DND-41 (cell line): ENCODE measurements around the gene NMBR.

Experiments used
- ATAC-seq: fragments of 200-7000 bp; cut with Tn5 transposase; 3 replicates; pipeline ENCODE4 v1.9.1; 2021; ENCODE audit warnings: low read depth; ENCODE audit not compliant: insufficient read depth
- DNase-seq: peaks from one replicate; pipeline ENCODE4 v3.0.0-alpha.2; 2020
- H2AFZ ChIP-seq: 2 replicates; pipeline ENCODE4 v1.6.0; 2012; ENCODE audit warnings: low read depth, low read length
- H3K27ac ChIP-seq: 2 replicates; pipeline ENCODE4 v1.5.1; 2012; ENCODE audit warnings: low read length, inconsistent platforms
- H3K27me3 ChIP-seq: fragments of 200-600 bp; sonication (generic); 2 replicates; pipeline ENCODE4 v1.6.0; 2012; ENCODE audit warnings: low read length, mild to moderate bottlenecking, inconsistent platforms; ENCODE audit not compliant: insufficient read depth, poor library complexity
- H3K36me3 ChIP-seq: 2 replicates; pipeline ENCODE4 v1.5.1; 2012; ENCODE audit warnings: low read length, inconsistent platforms; ENCODE audit not compliant: insufficient read depth
- H3K4me1 ChIP-seq: 2 replicates; pipeline ENCODE4 v1.5.1; 2012; ENCODE audit warnings: mild to moderate bottlenecking, low read length; ENCODE audit not compliant: insufficient read depth
- H3K4me2 ChIP-seq: 2 replicates; pipeline ENCODE4 v1.6.0; 2012; ENCODE audit warnings: mild to moderate bottlenecking, moderate library complexity, low read length, inconsistent platforms; ENCODE audit not compliant: insufficient read depth
- H3K4me3 ChIP-seq, 2 experiments: fragments of 200-600 bp in 1 of 2; shearing (Covaris generic) in 1 of 2; 2 replicates each; pipeline ENCODE4 v1.5.1; 2012 to 2016; ENCODE audit warnings: inconsistent platforms in 2 of 2, low read length in 2 of 2, mild to moderate bottlenecking in 2 of 2, low read depth in 1 of 2, moderate library complexity in 1 of 2
- H3K79me2 ChIP-seq: 2 replicates; pipeline ENCODE4 v1.6.0; 2012; ENCODE audit warnings: low read length, inconsistent platforms; ENCODE audit not compliant: insufficient read depth
- H3K9ac ChIP-seq: 2 replicates; pipeline ENCODE4 v1.6.0; 2012; ENCODE audit warnings: low read depth, mild to moderate bottlenecking, inconsistent platforms, low read length, moderate library complexity
- H3K9me3 ChIP-seq: 2 replicates; pipeline ENCODE4 v1.5.1; 2012; ENCODE audit warnings: low read length, moderate library complexity, mild to moderate bottlenecking, inconsistent platforms; ENCODE audit not compliant: insufficient read depth, severe bottlenecking
- H4K20me1 ChIP-seq: 2 replicates; pipeline ENCODE4 v1.6.0; 2012; ENCODE audit warnings: low read length; ENCODE audit not compliant: insufficient read depth
- EZH2 ChIP-seq: IDR thresholded peaks from 3 replicates; pipeline ENCODE4 v1.6.1; 2012; ENCODE audit warnings: borderline replicate concordance, low read depth, mild to moderate bottlenecking, moderate library complexity, low read length, inconsistent platforms; ENCODE audit not compliant: severe bottlenecking
- TF ChIP-seq, protein P1 (sequence below): IDR thresholded peaks from 2 replicates; pipeline ENCODE4 v1.5.1; 2012; ENCODE audit warnings: borderline replicate concordance, low read length, moderate library complexity, mild to moderate bottlenecking; ENCODE audit not compliant: poor library complexity, severe bottlenecking; ENCODE audit errors: extremely low read depth

The NMBR gene

DNA sequence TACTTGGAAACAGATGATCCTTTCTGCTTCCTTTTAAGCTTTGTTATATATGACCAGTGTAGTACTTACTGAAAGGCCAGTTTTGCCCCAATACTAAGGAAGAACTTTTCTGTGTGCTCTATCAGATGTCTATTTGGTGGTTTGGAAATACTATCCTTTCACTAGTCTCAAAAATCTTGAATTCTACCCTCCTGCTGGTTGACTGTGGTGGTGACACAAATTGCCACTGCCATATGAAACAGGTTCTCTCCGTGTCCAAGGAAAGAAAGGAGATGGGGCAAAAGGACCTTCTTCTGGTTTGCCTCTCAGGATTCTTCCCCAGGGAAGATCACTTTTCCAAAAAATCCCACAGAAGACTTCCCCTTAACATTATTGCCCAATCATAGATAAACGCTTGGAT lies 8.0 kb downstream of the NMBR start:
- no peak for DNase-seq
- no peaks in the 10 kb centered on the region for H3K4me1 ChIP-seq
- no peaks in the 10 kb centered on the region for H3K79me2 ChIP-seq
- no peak overlapping the region for H3K27ac ChIP-seq
- no peak overlapping the region for H3K4me3 ChIP-seq
- H3K9me3 ChIP-seq, result no peaks in the 10 kb centered on the region
- H3K36me3 ChIP-seq, result no peaks in the 10 kb centered on the region
- H2AFZ ChIP-seq, result no peak overlapping the region
- no peak for ATAC-seq
- TF ChIP-seq, protein P1, sequence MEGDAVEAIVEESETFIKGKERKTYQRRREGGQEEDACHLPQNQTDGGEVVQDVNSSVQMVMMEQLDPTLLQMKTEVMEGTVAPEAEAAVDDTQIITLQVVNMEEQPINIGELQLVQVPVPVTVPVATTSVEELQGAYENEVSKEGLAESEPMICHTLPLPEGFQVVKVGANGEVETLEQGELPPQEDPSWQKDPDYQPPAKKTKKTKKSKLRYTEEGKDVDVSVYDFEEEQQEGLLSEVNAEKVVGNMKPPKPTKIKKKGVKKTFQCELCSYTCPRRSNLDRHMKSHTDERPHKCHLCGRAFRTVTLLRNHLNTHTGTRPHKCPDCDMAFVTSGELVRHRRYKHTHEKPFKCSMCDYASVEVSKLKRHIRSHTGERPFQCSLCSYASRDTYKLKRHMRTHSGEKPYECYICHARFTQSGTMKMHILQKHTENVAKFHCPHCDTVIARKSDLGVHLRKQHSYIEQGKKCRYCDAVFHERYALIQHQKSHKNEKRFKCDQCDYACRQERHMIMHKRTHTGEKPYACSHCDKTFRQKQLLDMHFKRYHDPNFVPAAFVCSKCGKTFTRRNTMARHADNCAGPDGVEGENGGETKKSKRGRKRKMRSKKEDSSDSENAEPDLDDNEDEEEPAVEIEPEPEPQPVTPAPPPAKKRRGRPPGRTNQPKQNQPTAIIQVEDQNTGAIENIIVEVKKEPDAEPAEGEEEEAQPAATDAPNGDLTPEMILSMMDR, result no peak
- TF ChIP-seq EZH2, result no peak
- no peaks in the 10 kb centered on the region for H3K27me3 ChIP-seq
- no peak overlapping the region for H3K9ac ChIP-seq
- no peaks in the 10 kb centered on the region for H4K20me1 ChIP-seq
- H3K4me2 ChIP-seq, result no peak overlapping the region

DNA sequence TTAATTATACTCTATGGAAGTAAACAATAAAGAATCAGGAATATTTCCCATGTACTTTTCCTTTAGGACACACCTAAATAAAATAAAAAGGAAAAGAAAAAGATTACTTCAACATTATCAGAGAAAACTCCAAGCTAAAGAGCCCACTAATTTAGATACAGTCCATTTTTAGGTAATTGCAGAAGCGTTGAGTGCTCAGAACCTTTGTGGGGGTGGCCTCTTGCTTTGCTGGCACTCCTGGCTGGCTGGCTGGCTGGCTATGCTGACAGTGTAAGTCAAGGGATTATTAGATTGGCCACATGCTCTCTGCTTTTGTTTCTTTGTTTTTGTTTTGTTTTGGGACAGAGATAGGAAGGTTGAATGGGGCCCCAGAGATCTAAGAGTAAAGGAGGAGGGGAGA lies 14.3 kb downstream of the NMBR start, which contains the start of gene GJE1:
TSS of gene GJE1 (plus strand) at position 301 of the 400 bp plus-strand sequence. CDS start 234 bp downstream, outside the sequence.
- Histone ChIP-seq H3K36me3 (no peaks in the 10 kb centered on the region), H4K20me1 (no peaks in the 10 kb centered on the region), H3K27me3 (no peaks in the 10 kb centered on the region), H3K27ac (no peak within 1 kb of the TSS), H3K9ac (no peak within 1 kb of the TSS), H3K4me1 (no peaks in the 10 kb centered on the region), H3K9me3 (no peaks in the 10 kb centered on the region), H3K79me2 (no peaks in the 10 kb centered on the region), H2AFZ (no peak within 1 kb of the TSS), H3K4me3 (no peak within 1 kb of the TSS), H3K4me2 (no peak within 1 kb of the TSS)
- ATAC-seq (no peak), DNase-seq (no peak)
- no peak for TF ChIP-seq EZH2
- TF ChIP-seq, protein P1, result no peak

DNA sequence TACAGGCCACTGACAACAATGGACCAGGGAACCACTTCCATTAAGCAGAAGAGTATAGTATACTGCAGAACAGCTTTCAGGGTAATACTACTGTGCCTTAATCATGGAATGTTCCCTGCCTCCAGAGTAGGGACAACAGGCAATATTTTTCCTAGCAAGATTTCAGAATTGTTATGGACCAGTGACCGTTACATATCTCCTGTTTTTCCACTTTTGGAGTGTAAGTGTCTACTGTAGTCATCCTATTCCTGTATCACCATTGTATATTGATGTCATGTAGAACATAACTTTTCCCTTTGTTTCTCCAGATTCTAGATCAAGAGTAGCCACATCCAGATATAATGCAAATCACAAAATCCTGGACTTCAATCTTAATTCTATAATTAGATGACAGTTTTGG lies 16.1 kb downstream of the NMBR start:
- no peak overlapping the region for H3K4me3 ChIP-seq
- no peaks in the 10 kb centered on the region for H3K9me3 ChIP-seq
- H4K20me1 ChIP-seq, result no peaks in the 10 kb centered on the region
- H3K27me3 ChIP-seq, result no peaks in the 10 kb centered on the region
- no peak overlapping the region for H2AFZ ChIP-seq
- no peaks in the 10 kb centered on the region for H3K4me1 ChIP-seq
- ATAC-seq (no peak), DNase-seq (no peak)
- H3K9ac ChIP-seq, result no peak overlapping the region
- TF ChIP-seq, protein P1, result no peak
- TF ChIP-seq EZH2, result no peak
- H3K79me2 ChIP-seq, result no peaks in the 10 kb centered on the region
- no peaks in the 10 kb centered on the region for H3K36me3 ChIP-seq
- H3K27ac ChIP-seq, result no peak overlapping the region
- H3K4me2 ChIP-seq, result no peak overlapping the region

DNA sequence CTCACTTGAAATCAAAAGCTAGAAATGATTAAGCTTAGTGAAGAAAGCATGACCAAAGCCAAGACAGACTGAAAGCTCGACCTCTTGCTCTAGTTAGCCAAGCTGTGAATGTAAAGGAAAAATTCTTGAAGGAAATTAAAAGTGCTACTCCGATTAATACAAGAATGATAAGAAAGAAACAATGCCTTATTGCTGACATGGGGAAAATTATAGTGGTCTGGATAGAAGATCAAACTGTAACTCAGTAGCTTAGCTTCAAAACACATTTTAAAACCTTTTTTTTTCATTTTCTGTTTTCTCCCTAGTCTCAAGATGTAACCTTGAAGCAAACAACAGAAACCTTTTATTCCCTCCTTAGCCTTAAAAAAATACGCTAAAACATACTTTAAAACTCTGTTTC lies 25.6 kb downstream of the NMBR start:
- Histone ChIP-seq H3K27me3 (no peaks in the 10 kb centered on the region), H3K9ac (no peak overlapping the region), H3K79me2 (no peaks in the 10 kb centered on the region), H3K4me1 (no peaks in the 10 kb centered on the region), H2AFZ (no peak overlapping the region), H3K4me3 (no peak overlapping the region), H3K4me2 (no peak overlapping the region), H3K9me3 (no peaks in the 10 kb centered on the region), H3K27ac (no peak overlapping the region), H4K20me1 (no peaks in the 10 kb centered on the region), H3K36me3 (no peaks in the 10 kb centered on the region)
- TF ChIP-seq EZH2, result no peak
- TF ChIP-seq, protein P1, result no peak
- DNase-seq (no peak), ATAC-seq (no peak)
